ENCODE results near the gene ATP8A2.

Gene ATP8A2

DNA sequence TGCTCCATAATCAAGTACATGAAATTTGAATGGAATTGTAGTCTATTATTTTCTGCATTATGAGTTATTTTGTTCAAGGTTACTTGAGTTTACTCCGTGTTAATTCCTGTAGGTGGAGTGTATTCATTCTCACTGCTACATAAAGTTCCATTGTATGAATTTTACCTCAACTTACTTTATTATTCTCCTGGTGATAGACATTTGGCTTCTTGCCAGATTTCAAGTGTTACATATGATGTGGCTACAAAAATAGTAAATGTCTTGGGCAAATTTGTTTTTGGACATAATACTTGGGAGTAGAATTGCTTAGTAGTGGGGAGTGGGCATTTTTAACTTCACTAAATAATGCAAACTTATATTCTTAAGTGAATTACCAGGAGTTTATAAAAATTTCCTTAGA, 351.1 kb downstream of the ATP8A2 start:
- no peak for TF ChIP-seq FOXP2 (optimal IDR thresholded peaks at IDR 0.05; ENCODE audit: borderline replicate concordance, extremely low read depth, extremely low read length, insufficient read depth)

DNA sequence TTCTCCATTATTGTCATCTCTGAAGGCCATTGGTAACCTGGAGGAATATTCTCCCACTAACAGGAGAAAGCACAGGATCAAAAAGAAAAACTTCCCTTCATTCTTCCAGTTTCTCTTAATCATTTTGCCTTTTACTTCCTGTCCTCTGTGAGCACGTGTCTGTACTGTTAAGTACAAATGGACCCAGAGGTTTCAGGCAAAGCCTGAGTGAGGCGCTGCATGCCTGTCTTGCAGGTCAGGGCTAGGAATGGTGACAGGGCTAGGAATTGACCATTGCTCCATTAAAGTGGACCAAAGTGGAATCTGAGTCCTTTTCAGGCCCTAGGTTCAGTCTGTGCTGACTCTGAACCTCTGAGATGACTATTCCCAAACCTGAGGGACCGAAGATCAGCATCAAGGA, 353.3 kb downstream of the ATP8A2 start:
- TF ChIP-seq FOXP2 (optimal IDR thresholded peaks at IDR 0.05; ENCODE audit: borderline replicate concordance, extremely low read depth, extremely low read length, insufficient read depth) (no peak), TAF1 (IDR thresholded peaks at IDR 0.05; ENCODE audit: borderline replicate concordance, insufficient read depth, low read length) (no peak), SIN3A (IDR thresholded peaks at IDR 0.05; ENCODE audit: borderline replicate concordance, insufficient read depth, low read length) (no peak)

DNA sequence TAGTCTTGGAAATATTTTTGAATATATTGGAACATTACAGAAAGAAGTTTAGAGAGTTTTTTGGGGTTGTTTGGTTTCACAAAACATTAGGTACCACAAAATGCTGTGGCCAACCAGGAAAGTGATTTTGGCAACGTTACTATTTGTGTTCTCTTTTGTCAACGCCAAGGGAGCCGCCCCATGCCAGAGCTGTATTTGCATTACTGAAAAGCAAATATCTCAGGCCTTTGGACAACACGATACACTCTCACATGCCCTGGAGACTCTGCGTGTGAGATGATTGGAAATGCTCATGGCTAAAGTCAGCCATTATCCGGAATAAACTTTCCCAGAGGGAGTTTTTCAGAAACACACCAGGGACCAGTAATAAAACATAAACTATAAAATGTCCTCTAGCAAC, 355.5 kb downstream of the ATP8A2 start:
- TF ChIP-seq, protein P1, sequence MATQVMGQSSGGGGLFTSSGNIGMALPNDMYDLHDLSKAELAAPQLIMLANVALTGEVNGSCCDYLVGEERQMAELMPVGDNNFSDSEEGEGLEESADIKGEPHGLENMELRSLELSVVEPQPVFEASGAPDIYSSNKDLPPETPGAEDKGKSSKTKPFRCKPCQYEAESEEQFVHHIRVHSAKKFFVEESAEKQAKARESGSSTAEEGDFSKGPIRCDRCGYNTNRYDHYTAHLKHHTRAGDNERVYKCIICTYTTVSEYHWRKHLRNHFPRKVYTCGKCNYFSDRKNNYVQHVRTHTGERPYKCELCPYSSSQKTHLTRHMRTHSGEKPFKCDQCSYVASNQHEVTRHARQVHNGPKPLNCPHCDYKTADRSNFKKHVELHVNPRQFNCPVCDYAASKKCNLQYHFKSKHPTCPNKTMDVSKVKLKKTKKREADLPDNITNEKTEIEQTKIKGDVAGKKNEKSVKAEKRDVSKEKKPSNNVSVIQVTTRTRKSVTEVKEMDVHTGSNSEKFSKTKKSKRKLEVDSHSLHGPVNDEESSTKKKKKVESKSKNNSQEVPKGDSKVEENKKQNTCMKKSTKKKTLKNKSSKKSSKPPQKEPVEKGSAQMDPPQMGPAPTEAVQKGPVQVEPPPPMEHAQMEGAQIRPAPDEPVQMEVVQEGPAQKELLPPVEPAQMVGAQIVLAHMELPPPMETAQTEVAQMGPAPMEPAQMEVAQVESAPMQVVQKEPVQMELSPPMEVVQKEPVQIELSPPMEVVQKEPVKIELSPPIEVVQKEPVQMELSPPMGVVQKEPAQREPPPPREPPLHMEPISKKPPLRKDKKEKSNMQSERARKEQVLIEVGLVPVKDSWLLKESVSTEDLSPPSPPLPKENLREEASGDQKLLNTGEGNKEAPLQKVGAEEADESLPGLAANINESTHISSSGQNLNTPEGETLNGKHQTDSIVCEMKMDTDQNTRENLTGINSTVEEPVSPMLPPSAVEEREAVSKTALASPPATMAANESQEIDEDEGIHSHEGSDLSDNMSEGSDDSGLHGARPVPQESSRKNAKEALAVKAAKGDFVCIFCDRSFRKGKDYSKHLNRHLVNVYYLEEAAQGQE (IDR thresholded peaks at IDR 0.05; ENCODE audit: insufficient read depth in 1 of 2, low read depth in 2 of 2, low read length in 2 of 2) = no peak
- TF ChIP-seq FOXP2 (optimal IDR thresholded peaks at IDR 0.05; ENCODE audit: borderline replicate concordance, extremely low read depth, extremely low read length, insufficient read depth) (no peak), TAF1 (IDR thresholded peaks at IDR 0.05; ENCODE audit: borderline replicate concordance, insufficient read depth, low read length) (no peak), SIN3A (IDR thresholded peaks at IDR 0.05; ENCODE audit: borderline replicate concordance, insufficient read depth, low read length) (no peak), POLR2AphosphoS5 (IDR thresholded peaks at IDR 0.05; ENCODE audit: low read depth, low read length) (no peak)

GRCh38 chr13:25727810-25728209, 356.0 kb downstream of the ATP8A2 start:
- TF ChIP-seq TAF1 (IDR thresholded peaks at IDR 0.05; ENCODE audit: borderline replicate concordance, insufficient read depth, low read length) (no peak), SIN3A (IDR thresholded peaks at IDR 0.05; ENCODE audit: borderline replicate concordance, insufficient read depth, low read length) (no peak), FOXP2 (optimal IDR thresholded peaks at IDR 0.05; ENCODE audit: borderline replicate concordance, extremely low read depth, extremely low read length, insufficient read depth) (no peak), POLR2AphosphoS5 (IDR thresholded peaks at IDR 0.05; ENCODE audit: low read depth, low read length) (no peak)
- TF ChIP-seq, protein P1 (IDR thresholded peaks at IDR 0.05; ENCODE audit: insufficient read depth in 1 of 2, low read depth in 2 of 2, low read length in 2 of 2) = no peak

GRCh38 chr13:25729201-25729600, 357.4 kb downstream of the ATP8A2 start:
- TF ChIP-seq, protein P1 (IDR thresholded peaks at IDR 0.05; ENCODE audit: insufficient read depth in 1 of 2, low read depth in 2 of 2, low read length in 2 of 2) = no peak
- no peak for TF ChIP-seq POLR2AphosphoS5 (IDR thresholded peaks at IDR 0.05; ENCODE audit: low read depth, low read length)
- no peak for TF ChIP-seq FOXP2 (optimal IDR thresholded peaks at IDR 0.05; ENCODE audit: borderline replicate concordance, extremely low read depth, extremely low read length, insufficient read depth)
- no peak for TF ChIP-seq TAF1 (IDR thresholded peaks at IDR 0.05; ENCODE audit: borderline replicate concordance, insufficient read depth, low read length)
- TF ChIP-seq SIN3A (IDR thresholded peaks at IDR 0.05; ENCODE audit: borderline replicate concordance, insufficient read depth, low read length) = no peak

DNA sequence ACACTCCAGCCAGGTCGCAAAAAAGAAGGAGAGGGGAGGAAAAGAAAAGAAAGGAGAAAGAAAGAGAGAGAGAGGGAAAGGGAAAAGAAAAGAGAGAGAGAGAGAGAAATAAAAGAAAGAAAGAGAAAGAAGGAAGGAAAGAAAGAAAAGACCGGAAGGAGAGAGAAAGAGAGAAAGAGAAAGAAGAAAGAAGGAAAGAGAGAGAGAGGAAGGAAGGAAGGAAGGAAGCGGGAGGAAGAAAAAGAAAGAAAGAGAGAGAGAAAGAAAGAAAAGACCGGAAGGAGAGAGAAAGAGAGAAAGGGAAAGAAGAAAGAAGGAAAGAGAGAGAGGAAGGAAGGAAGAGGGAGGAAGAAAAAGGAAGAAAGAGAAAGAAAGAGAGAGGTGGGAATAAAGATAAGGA, 359.3 kb downstream of the ATP8A2 start:
- no peak for TF ChIP-seq POLR2AphosphoS5 (IDR thresholded peaks at IDR 0.05; ENCODE audit: low read depth, low read length)
- TF ChIP-seq SIN3A (IDR thresholded peaks at IDR 0.05; ENCODE audit: borderline replicate concordance, insufficient read depth, low read length) = no peak
- no peak for TF ChIP-seq TAF1 (IDR thresholded peaks at IDR 0.05; ENCODE audit: borderline replicate concordance, insufficient read depth, low read length)
- TF ChIP-seq FOXP2 (optimal IDR thresholded peaks at IDR 0.05; ENCODE audit: borderline replicate concordance, extremely low read depth, extremely low read length, insufficient read depth) = no peak
- TF ChIP-seq, protein P1 (IDR thresholded peaks at IDR 0.05; ENCODE audit: insufficient read depth in 1 of 2, low read depth in 2 of 2, low read length in 2 of 2) = no peak

All from PFSK-1 (cell line).